GM15510 (cell line): ENCODE results near the gene FHAD1.

Source experiments
- POLR2A ChIP-seq: IDR thresholded peaks from 3 replicates; pipeline ENCODE4 v1.6.1; 2011; ENCODE audit warnings: borderline replicate concordance; ENCODE audit not compliant: insufficient read length; ENCODE audit errors: extremely low read depth

Gene FHAD1

GRCh38 chr1:15314328-15315281 lies 67.6 kb downstream of the FHAD1 start:
- TF ChIP-seq POLR2A: no peak

- TF ChIP-seq POLR2A: no peak
These were observed 68.8 kb downstream of the FHAD1 start for GRCh38 chr1:15315815-15316214.

- TF ChIP-seq POLR2A: no peak
These were observed 69.5 kb downstream of the FHAD1 start for GRCh38 chr1:15316510-15316909.

DNA sequence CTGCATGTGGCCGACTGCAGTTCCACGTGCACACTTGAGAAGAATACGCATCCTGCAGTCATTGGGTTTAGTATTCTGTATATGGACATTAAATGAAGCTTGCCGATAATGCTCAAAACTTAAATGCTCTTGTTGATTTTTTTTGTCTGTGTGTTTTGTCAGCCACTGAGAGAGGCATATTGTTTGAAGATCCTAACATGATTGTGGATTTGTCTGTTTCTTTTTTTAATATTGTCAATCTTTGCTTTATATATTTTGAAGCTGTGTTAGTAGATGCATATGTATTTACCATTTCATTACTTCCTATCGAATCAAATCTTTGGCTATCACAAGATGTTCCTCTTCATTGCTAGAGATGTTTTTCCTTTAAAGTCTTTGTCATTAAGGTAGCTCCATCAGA lies 73.2 kb downstream of the FHAD1 start:
- TF ChIP-seq POLR2A: no peak

- no peak for TF ChIP-seq POLR2A
These were observed 74.6 kb downstream of the FHAD1 start for GRCh38 chr1:15321601-15322000.

DNA sequence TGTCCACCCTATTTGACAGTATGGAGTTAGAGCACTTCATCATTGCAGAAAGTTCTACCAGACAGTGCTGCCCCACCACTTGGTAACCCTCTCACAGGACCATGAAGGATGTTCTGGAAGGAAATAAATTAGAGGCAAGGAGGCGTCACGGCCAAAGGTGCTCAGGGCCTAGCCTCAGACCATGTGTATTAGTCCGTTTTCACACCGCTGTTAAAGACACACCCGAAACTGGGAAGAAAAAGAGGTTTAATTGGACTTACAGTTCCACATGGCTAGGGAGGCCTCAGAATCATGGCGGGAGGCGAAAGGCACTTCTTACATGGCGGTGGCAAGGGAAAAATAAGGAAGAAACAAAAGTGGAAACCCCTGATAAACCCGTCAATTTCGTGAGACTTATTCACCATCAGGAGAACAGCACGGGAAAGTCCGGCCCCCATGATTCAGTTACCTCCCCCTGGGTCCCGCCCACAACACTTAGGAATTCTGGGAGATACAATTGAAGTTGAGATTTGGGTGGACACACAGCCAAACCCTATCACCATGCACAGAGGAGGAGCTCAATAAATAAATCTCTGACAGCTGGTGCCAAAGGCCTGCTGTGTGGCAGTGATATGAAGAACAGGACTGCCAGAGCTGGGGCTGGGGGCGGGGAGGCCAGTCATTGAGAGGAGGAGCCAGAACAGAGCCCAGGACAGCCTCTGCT lies 75.8 kb downstream of the FHAD1 start:
- no peak for TF ChIP-seq POLR2A

DNA sequence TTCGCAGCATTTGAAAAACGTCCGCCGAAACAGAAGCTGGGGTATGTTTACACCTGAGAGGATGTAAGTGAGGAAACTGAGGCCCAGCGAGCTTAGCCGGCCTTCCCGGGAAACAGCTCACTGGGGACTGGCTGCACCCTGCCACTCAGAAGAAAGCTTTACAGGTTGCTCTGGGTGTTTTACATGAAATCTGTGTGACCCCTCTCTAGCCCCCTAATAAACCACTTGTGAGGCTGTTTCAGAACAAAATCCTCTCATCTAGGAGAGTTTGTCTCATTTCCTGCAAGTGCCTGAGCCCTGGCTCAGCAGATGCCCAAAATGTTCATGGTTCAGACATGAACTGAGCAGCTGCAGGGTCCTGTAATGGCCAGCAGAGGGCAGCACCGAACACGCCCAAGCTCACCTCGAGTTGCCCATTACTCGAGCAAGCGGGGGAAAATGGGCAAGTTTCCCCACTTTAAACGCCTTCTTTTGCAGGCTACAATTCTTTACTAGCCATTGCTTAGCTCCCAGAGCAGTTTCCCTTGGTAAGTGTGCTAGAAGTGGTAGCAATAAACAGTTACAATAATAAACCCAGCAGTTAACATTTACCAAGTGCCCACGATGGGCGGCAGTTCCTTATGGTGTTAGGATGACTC lies 76.4 kb downstream of the FHAD1 start:
- no peak for TF ChIP-seq POLR2A

DNA sequence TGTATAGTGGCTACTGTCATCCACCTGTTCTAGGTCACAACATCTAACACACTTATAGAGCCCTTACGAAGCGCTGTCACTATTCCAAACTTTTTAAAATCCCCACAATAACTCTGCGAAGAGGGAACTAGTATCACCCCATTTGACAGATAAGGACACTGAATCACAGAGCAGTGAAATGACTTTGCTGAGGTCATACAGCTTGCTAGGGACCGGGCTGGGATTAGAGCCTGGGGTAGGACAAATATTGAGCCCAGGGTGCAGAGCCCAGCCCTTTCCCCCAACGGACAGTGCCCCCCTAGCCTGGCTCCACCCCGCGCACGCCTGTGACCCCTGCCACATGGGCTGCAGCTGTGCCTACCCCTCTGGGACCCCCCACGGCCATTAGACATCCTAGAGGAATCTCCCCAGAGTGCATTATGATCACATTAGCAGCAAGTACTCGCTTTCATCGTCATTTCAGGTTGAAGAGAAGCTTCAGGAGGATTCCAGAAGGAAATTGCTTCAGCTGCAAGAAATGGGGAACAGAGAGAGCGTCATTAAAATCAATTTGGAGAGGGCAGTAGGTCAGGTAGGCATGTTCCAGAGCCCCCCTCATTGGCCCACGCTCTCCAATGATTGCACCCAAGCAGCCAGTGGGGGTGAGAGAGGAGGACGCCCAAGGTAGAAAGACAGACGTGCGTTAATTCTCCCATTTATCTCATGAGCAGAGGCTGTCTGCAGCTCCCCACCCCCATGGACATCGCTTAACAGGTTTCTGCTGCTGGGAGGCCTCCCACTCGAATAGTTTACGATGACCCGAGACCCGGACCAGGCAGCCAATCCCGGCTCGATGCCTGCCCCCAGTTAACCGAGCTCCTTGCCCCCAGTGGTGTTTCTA lies 77.2 kb downstream of the FHAD1 start:
- no peak for TF ChIP-seq POLR2A

GRCh38 chr1:15324869-15325335 lies 77.9 kb downstream of the FHAD1 start:
- no peak for TF ChIP-seq POLR2A

GRCh38 chr1:15325375-15326085 lies 78.5 kb downstream of the FHAD1 start:
- TF ChIP-seq POLR2A: no peak

GRCh38 chr1:15326691-15327588 lies 79.9 kb downstream of the FHAD1 start:
- TF ChIP-seq POLR2A: no peak

DNA sequence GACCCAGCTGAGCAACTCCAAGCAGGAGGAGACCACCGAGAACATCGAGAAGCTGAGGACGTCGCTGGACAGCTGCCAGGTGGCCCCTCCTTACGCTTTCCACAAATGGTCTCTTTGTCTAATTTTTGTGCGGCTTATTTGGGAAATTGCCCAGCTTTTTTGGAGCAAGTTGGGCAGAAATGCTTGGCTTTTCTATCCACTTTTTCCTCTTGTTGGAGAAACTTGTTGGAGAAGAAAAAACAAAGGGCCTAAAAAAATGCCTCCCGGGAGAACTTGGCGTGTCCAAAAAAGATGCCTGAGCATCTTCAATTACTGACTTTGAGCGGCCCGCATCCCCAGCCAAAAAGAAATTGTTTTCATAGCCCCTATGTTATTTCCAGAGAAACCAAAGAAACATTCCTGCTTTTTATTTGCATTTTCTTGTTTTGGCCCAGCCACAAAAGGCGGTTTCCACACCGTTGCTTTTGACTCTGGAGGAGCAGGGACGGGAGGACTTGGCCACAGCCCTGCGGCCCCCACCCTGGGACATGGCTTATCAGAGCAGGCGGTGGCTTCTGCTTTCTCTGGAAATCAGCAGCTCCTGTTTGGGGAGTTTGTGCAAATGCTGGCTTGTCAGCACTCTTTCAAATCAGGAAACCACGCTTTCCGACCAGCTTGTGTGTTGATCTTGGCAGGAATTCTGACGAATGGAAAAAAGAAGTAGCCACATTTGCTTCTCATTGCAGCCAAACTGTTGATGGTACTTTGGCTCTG lies 81.5 kb downstream of the FHAD1 start:
- TF ChIP-seq POLR2A: no peak
